PC-3 (cell line): ENCODE measurements around the gene LYPLA2. TPM values are rescaled to one million over a fixed set of nuclear protein-coding genes. Genes with fewer than 3 reads are reported as not detected.

Experiments
- ATAC-seq: fragments of 200-7000 bp; cut with Tn5 transposase; 2 replicates; pipeline ENCODE4 v1.9.1; 2020; ENCODE audit warnings: mild to moderate bottlenecking, moderate library complexity
- BruUV-seq: library from RNA; stranded (reverse); fragments of 400-500 nt; replicated peaks from 2 replicates; lab custom pipeline; 2021; lab: Mats Ljungman, UMichigan
- CTCF ChIA-PET: fragments of 300-600 bp; sonication (Branson Sonifier 250); formaldehyde crosslinking; loops from one replicate; lab custom pipeline; 2022; ENCODE audit warnings: antibody characterized with exemption; lab: Charles Lee
- POLR2A ChIA-PET: fragments of 300-600 bp; sonication (Branson Sonifier 250); formaldehyde crosslinking; loops from one replicate; lab custom pipeline; 2022; ENCODE audit warnings: antibody characterized with exemption; ENCODE audit not compliant: unreplicated experiment; lab: Charles Lee
- DNase-seq: peaks from one replicate; pipeline ENCODE4 v3.0.0-alpha.2; 2015
- H2AFZ ChIP-seq: fragments of 300-600 bp; sonication (generic); 2 replicates; pipeline ENCODE4 v1.6.0; 2016; ENCODE audit warnings: antibody characterized with exemption, low read length
- H3F3A ChIP-seq: fragments of 300-600 bp; sonication (generic); one replicate; pipeline ENCODE4 v1.6.0; 2017; ENCODE audit warnings: antibody characterized with exemption, low read length, control low read depth, mild to moderate bottlenecking; ENCODE audit not compliant: unreplicated experiment
- H3K27ac ChIP-seq: fragments of 300-600 bp; sonication (generic); 2 replicates; pipeline ENCODE4 v1.5.1; 2016; ENCODE audit warnings: mild to moderate bottlenecking, low read length
- H3K27me3 ChIP-seq: fragments of 300-600 bp; sonication (generic); 2 replicates; pipeline ENCODE4 v1.6.1; 2016; ENCODE audit warnings: low read length, mixed read lengths
- H3K36me3 ChIP-seq: fragments of 300-600 bp; sonication (generic); 2 replicates; pipeline ENCODE4 v1.6.1; 2016; ENCODE audit warnings: low read depth, mixed run types, low read length, mixed read lengths
- H3K4me1 ChIP-seq: fragments of 300-600 bp; sonication (generic); 2 replicates; pipeline ENCODE4 v1.5.1; 2016; ENCODE audit warnings: low read length; ENCODE audit not compliant: insufficient read depth
- H3K4me2 ChIP-seq: fragments of 300-600 bp; sonication (generic); 2 replicates; pipeline ENCODE4 v1.6.0; 2016; ENCODE audit warnings: low read length
- H3K4me3 ChIP-seq: fragments of 300-600 bp; sonication (generic); 2 replicates; pipeline ENCODE4 v1.5.1; 2016; ENCODE audit warnings: mild to moderate bottlenecking, low read length, mixed read lengths
- H3K79me2 ChIP-seq: fragments of 300-600 bp; sonication (generic); 2 replicates; pipeline ENCODE4 v1.6.1; 2017; ENCODE audit warnings: low read length, mixed read lengths
- H3K9ac ChIP-seq: fragments of 300-600 bp; sonication (generic); 2 replicates; pipeline ENCODE4 v1.6.0; 2016; ENCODE audit warnings: mild to moderate bottlenecking, low read length
- H3K9me2 ChIP-seq: fragments of 300-600 bp; sonication (generic); replicated peaks from 2 replicates; pipeline ENCODE4 v1.6.1; 2016; ENCODE audit warnings: mixed run types, low read length, mixed read lengths
- H3K9me3 ChIP-seq: fragments of 300-600 bp; sonication (generic); 2 replicates; pipeline ENCODE4 v1.6.1; 2016; ENCODE audit warnings: low read length, mixed read lengths
- H4K20me1 ChIP-seq: fragments of 300-600 bp; sonication (generic); 2 replicates; pipeline ENCODE4 v1.6.1; 2016; ENCODE audit warnings: low read length, mixed read lengths
- EZH2 ChIP-seq: fragments of 300-600 bp; sonication (generic); IDR thresholded peaks from one replicate; pipeline ENCODE4 v1.6.1; 2017; ENCODE audit warnings: antibody characterized with exemption, mild to moderate bottlenecking, low read length; ENCODE audit not compliant: unreplicated experiment
- EZH2phosphoT487 ChIP-seq: fragments of 300-600 bp; sonication (generic); IDR thresholded peaks from 2 replicates; pipeline ENCODE4 v1.6.1; 2018; ENCODE audit warnings: mild to moderate bottlenecking, antibody characterized with exemption, low read length, borderline replicate concordance
- intact Hi-C: fragments of 100-400 bp; cut with micrococcal nuclease; formaldehyde crosslinking; loops from 2 replicates; pipeline ENCODE4 v1.9.0; 2023
- total RNA-seq: library from RNA; depleted of rRNA; stranded (reverse); fragments of >200 nt; gene quantifications from 2 replicates; pipeline ENCODE4 v1.2.3, GENCODE V29; 2014
- TF ChIP-seq, protein P1 (sequence below): fragments of 300-600 bp; sonication (generic); conservative IDR thresholded peaks from 2 replicates; pipeline ENCODE4 v1.5.1; 2017; ENCODE audit warnings: antibody characterized with exemption, low read depth, mild to moderate bottlenecking, low read length

The LYPLA2 gene
- total RNA-seq, 1 experiment from 2014 or later: 142 TPM

DNA sequence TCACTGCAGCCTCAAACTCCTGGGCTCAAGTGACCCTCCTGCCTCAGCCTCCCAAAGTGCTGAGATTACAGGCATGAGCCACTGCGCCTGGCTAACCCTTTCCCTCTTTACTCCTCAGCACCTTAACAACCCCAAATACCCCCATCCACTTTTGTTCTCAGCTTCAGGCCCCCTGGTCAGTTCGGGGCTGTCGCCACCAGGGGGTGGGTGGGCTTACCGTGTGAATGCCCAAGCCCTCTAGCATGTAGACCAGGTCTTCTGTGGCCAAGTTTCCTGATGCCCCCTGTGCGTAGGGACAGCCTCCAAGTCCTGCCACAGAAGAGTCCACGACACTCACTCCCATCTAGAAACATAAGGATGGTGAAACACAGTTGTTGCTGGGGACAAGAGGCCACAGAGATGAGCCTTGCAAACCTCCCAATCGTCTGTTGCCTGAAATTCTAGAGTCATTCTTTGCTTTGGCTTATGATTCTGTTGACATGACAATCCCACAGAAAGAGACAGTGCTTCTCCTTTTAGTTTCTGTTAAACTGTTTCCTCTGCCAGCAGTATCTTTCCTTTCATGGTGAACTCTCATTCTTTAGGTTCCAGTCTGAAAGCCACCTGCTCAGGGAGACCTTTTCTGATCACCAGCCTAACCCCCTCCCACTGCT is 13.4 kb downstream of the LYPLA2 start:
- intact Hi-C loops: loop anchor here (5.0 kb wide), 1 partner anchor 113 kb away; no protein-coding TSS in a partner anchor
- CTCF ChIA-PET: no interaction called here
- peaks cover 14% of the 10 kb centered on the region for H3K4me1 ChIP-seq
- H3K27me3 ChIP-seq: no peaks in the 10 kb centered on the region
- DNase-seq (no peak), ATAC-seq (no peak)
- no peaks in the 10 kb centered on the region for H3F3A ChIP-seq
- POLR2A ChIA-PET: no interaction called here
- H3K9ac ChIP-seq: no peak overlapping the region
- no TSS peak for BruUV-seq
- no peak overlapping the region for H3K27ac ChIP-seq
- no peak overlapping the region for H3K4me2 ChIP-seq
- H3K9me2 ChIP-seq: no peaks in the 10 kb centered on the region
- TF ChIP-seq EZH2phosphoT487: no peak
- TF ChIP-seq, protein P1, sequence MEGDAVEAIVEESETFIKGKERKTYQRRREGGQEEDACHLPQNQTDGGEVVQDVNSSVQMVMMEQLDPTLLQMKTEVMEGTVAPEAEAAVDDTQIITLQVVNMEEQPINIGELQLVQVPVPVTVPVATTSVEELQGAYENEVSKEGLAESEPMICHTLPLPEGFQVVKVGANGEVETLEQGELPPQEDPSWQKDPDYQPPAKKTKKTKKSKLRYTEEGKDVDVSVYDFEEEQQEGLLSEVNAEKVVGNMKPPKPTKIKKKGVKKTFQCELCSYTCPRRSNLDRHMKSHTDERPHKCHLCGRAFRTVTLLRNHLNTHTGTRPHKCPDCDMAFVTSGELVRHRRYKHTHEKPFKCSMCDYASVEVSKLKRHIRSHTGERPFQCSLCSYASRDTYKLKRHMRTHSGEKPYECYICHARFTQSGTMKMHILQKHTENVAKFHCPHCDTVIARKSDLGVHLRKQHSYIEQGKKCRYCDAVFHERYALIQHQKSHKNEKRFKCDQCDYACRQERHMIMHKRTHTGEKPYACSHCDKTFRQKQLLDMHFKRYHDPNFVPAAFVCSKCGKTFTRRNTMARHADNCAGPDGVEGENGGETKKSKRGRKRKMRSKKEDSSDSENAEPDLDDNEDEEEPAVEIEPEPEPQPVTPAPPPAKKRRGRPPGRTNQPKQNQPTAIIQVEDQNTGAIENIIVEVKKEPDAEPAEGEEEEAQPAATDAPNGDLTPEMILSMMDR: peak; percentile 18; the same call in 1 of the 2 replicates
- 0 out of 2 replicates have a peak, but pooled peaks cover 3% of the 10 kb centered on the region for H3K79me2 ChIP-seq
- no peak overlapping the region for H2AFZ ChIP-seq
- H4K20me1 ChIP-seq: no peaks in the 10 kb centered on the region
- H3K4me3 ChIP-seq: no peak overlapping the region
- no peaks in the 10 kb centered on the region for H3K9me3 ChIP-seq
- H3K36me3 ChIP-seq: no peaks in the 10 kb centered on the region

DNA sequence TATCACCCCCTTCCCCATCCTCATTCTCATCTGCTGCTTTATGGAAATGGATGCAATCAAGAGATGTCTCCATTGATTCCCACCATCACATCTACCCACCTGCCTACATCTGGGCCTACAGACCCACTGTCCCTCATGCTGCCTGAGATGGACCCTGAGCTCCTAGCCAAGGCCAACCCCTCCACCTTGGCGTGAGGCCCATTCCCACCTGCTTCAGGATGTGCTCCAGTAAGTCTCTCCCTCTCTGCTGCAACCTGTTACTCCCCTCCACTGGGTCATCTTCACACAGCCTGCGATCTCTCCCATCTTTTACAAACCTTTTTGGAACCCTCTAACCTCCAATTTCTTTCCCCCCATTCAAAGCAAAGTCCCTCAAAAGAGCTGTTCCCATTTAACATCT is 14.1 kb downstream of the LYPLA2 start:
- no peaks in the 10 kb centered on the region for H3F3A ChIP-seq
- BruUV-seq: no TSS peak
- DNase-seq (no peak), ATAC-seq (no peak)
- no peak overlapping the region for H3K27ac ChIP-seq
- no peak overlapping the region for H3K9ac ChIP-seq
- H3K27me3 ChIP-seq: no peaks in the 10 kb centered on the region
- no peak overlapping the region for H2AFZ ChIP-seq
- intact Hi-C loops: no loop called here
- H3K4me3 ChIP-seq: no peak overlapping the region
- no peaks in the 10 kb centered on the region for H3K9me3 ChIP-seq
- no peak overlapping the region for H3K4me2 ChIP-seq
- H3K9me2 ChIP-seq: no peaks in the 10 kb centered on the region
- H3K4me1 ChIP-seq: peaks cover 7% of the 10 kb centered on the region; the same call in 1 of the 2 replicates
- ChIA-PET CTCF (interaction anchor here (0.5 kb wide), 1 partner anchor 868 kb away, joined by 6 read pairs; no protein-coding TSS in a partner anchor), POLR2A (no interaction called here)
- H3K79me2 ChIP-seq: 0 out of 2 replicates have a peak, but pooled peaks cover 3% of the 10 kb centered on the region
- no peaks in the 10 kb centered on the region for H4K20me1 ChIP-seq
- no peaks in the 10 kb centered on the region for H3K36me3 ChIP-seq
- TF ChIP-seq EZH2phosphoT487: no peak
- no peak for TF ChIP-seq EZH2
- TF ChIP-seq, protein P1: no peak

DNA sequence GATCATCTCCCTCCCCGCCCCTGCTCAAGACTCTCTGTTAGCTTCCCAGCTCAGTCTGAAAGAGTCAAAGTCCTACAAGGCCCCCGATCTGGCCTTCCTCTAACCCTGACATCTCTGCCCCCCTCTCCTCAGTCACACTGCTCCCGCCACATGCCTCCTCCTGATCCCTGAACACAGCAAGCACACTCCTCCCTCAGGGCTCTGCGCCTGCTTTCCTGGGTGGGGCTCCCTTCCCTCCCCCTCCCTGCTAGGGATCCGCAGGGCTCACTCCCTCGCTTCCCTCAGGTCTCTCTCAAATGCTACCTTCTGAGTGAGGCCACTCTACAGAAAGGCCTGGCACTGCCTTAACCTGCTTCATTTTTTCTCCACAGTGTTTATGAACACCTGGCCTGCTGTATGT is 15.3 kb downstream of the LYPLA2 start:
- no peaks in the 10 kb centered on the region for H3F3A ChIP-seq
- peaks cover 11% of the 10 kb centered on the region; the same call in 1 of the 2 replicates for H3K4me1 ChIP-seq
- TF ChIP-seq, protein P1: no peak
- no peak for TF ChIP-seq EZH2phosphoT487
- TF ChIP-seq EZH2: no peak
- no peak overlapping the region for H3K4me3 ChIP-seq
- no peaks in the 10 kb centered on the region for H3K79me2 ChIP-seq
- H3K27ac ChIP-seq: no peak overlapping the region
- POLR2A ChIA-PET: no interaction called here
- H3K36me3 ChIP-seq: no peaks in the 10 kb centered on the region
- no peak overlapping the region for H2AFZ ChIP-seq
- no peak for DNase-seq
- no peak overlapping the region for H3K9ac ChIP-seq
- CTCF ChIA-PET: no interaction called here
- no peak overlapping the region for H3K4me2 ChIP-seq
- H3K9me3 ChIP-seq: no peaks in the 10 kb centered on the region
- no peaks in the 10 kb centered on the region for H3K27me3 ChIP-seq
- no TSS peak for BruUV-seq
- intact Hi-C loops: no loop called here
- H3K9me2 ChIP-seq: no peaks in the 10 kb centered on the region
- no peaks in the 10 kb centered on the region for H4K20me1 ChIP-seq
- no peak for ATAC-seq
